Activated CD4-positive, alpha-beta memory T cell treated with anti-CD3 and anti-CD28 coated beads for 36 hours (primary cell): ENCODE results near the gene TMIGD1. TPM values are rescaled to one million over a fixed set of nuclear protein-coding genes. Genes with fewer than 3 reads are reported as not detected.
"Not testable (repeated sequence)": the region's sequence is repeated elsewhere in the genome, so short reads cannot be mapped to it uniquely, and the experiment has no call there.

Source experiments
- CTCF ChIA-PET: fragments of 350-600 bp; sonication (Branson Sonifier 250); formaldehyde crosslinking; loops from one replicate; lab custom pipeline; 2021; ENCODE audit warnings: antibody characterized with exemption, inconsistent platforms; lab: Charles Lee
- POLR2A ChIA-PET: fragments of 350-600 bp; sonication (Branson Sonifier 250); formaldehyde crosslinking; loops from one replicate; lab custom pipeline; 2021; ENCODE audit warnings: antibody characterized with exemption; lab: Charles Lee
- DNase-seq: peaks from one replicate; pipeline ENCODE4 v3.0.0-alpha.2; 2020
- H3K27ac Mint-ChIP-seq: one replicate; pipeline ENCODE4 v1.8.0; 2021; ENCODE audit warnings: mixed read lengths
- H3K27me3 Mint-ChIP-seq: one replicate; pipeline ENCODE4 v1.8.0; 2021; ENCODE audit warnings: mixed read lengths
- H3K36me3 Mint-ChIP-seq: one replicate; pipeline ENCODE4 v1.8.0; 2021; ENCODE audit warnings: mixed read lengths
- H3K4me1 Mint-ChIP-seq: one replicate; pipeline ENCODE4 v1.8.0; 2021; ENCODE audit warnings: low read depth, mixed read lengths
- H3K4me3 Mint-ChIP-seq: one replicate; pipeline ENCODE4 v1.8.0; 2021; ENCODE audit warnings: mild to moderate bottlenecking, mixed read lengths
- H3K9me3 Mint-ChIP-seq: one replicate; pipeline ENCODE4 v1.8.0; 2021; ENCODE audit warnings: mixed read lengths
- intact Hi-C: fragments of 100-400 bp; cut with micrococcal nuclease; formaldehyde crosslinking; loops from one replicate; pipeline ENCODE4 v1.15.1; 2023
- total RNA-seq, 2 experiments: library from RNA; stranded (reverse); gene quantifications; one replicate each; pipeline ENCODE4 v1.2.3, GENCODE V29; 2021

Gene TMIGD1
- total RNA-seq, 2 experiments from 2014 or later, result not detected

- ChIA-PET CTCF (interaction anchor here (0.7 to 1.7 kb wide), 3 partner anchors 10 to 22 kb away, joined by 3 to 5 read pairs (median 3); no protein-coding TSS in a partner anchor), POLR2A (no interaction called here)
- DNase-seq, result no peak
- Mint-ChIP-seq H3K36me3 (peaks cover 6% of the 10 kb centered on the region), H3K27me3 (no peaks in the 10 kb centered on the region), H3K4me1 (peaks cover 18% of the 10 kb centered on the region), H3K9me3 (peaks cover 14% of the 10 kb centered on the region), H3K27ac (no peak overlapping the region), H3K4me3 (no peak overlapping the region)
- intact Hi-C loops, result no loop called here
Measured at GRCh38 chr17:30358055-30358760, 24.4 kb upstream of the TMIGD1 start.

- intact Hi-C loops, result no loop called here
Measured at GRCh38 chr17:30357476-30357875, 23.6 kb upstream of the TMIGD1 start.

GRCh38 chr17:30354701-30355100 lies 20.8 kb upstream of the TMIGD1 start:
- CTCF ChIA-PET, result interaction anchor here (0.6 to 1.1 kb wide), 4 partner anchors 18 to 246 kb away, joined by 3 to 5 read pairs (median 4); no protein-coding TSS in a partner anchor
- intact Hi-C loops, result no loop called here
- Mint-ChIP-seq H3K4me1 (peaks cover 11% of the 10 kb centered on the region), H3K36me3 (no peaks in the 10 kb centered on the region), H3K27ac (no peak overlapping the region), H3K9me3 (no peaks in the 10 kb centered on the region), H3K4me3 (no peak overlapping the region), H3K27me3 (no peaks in the 10 kb centered on the region)
- POLR2A ChIA-PET, result no interaction called here
- DNase-seq, result no peak

More at GRCh38 chr17:30357476-30357875, 23.6 kb upstream of the TMIGD1 start:
- Mint-ChIP-seq H3K27ac (no peak overlapping the region), H3K9me3 (peaks cover 11% of the 10 kb centered on the region), H3K27me3 (no peaks in the 10 kb centered on the region), H3K36me3 (peaks cover 4% of the 10 kb centered on the region), H3K4me1 (peaks cover 12% of the 10 kb centered on the region), H3K4me3 (no peak overlapping the region)
- no peak for DNase-seq
- POLR2A ChIA-PET, result no interaction called here
- CTCF ChIA-PET, result interaction anchor here (1.0 to 1.7 kb wide), 2 partner anchors 16 to 233 kb away, joined by 3 to 5 read pairs; no protein-coding TSS in a partner anchor

- ChIA-PET CTCF (no interaction called here), POLR2A (no interaction called here)
- Mint-ChIP-seq H3K9me3 (no peaks in the 10 kb centered on the region), H3K4me1 (peaks cover 11% of the 10 kb centered on the region), H3K27me3 (no peaks in the 10 kb centered on the region), H3K4me3 (no peak overlapping the region), H3K36me3 (no peaks in the 10 kb centered on the region), H3K27ac (no peak overlapping the region)
- no peak for DNase-seq
- intact Hi-C loops, result no loop called here
Measured at GRCh38 chr17:30352240-30352814, 18.5 kb upstream of the TMIGD1 start.

- peaks cover 11% of the 10 kb centered on the region for H3K4me1 Mint-ChIP-seq
- no peaks in the 10 kb centered on the region for H3K27me3 Mint-ChIP-seq
- no peak overlapping the region for H3K4me3 Mint-ChIP-seq
- no peak for DNase-seq
- POLR2A ChIA-PET, result no interaction called here
- intact Hi-C loops, result no loop called here
- H3K36me3 Mint-ChIP-seq, result no peaks in the 10 kb centered on the region
- no peaks in the 10 kb centered on the region for H3K9me3 Mint-ChIP-seq
- no peak overlapping the region for H3K27ac Mint-ChIP-seq
- CTCF ChIA-PET, result no interaction called here
Measured at GRCh38 chr17:30351735-30352134, 17.9 kb upstream of the TMIGD1 start.

- H3K36me3 Mint-ChIP-seq, intact Hi-C loops, CTCF ChIA-PET, POLR2A ChIA-PET, H3K27ac Mint-ChIP-seq, DNase-seq, H3K4me3 Mint-ChIP-seq, H3K9me3 Mint-ChIP-seq, H3K27me3 Mint-ChIP-seq: not testable (repeated sequence)
- H3K4me1 Mint-ChIP-seq, result peaks cover 13% of the 10 kb centered on the region
Measured at GRCh38 chr17:30351263-30351662, 17.4 kb upstream of the TMIGD1 start.

GRCh38 chr17:30349252-30349651 lies 15.4 kb upstream of the TMIGD1 start:
- intact Hi-C loops, result no loop called here

GRCh38 chr17:30347488-30347887 lies 13.6 kb upstream of the TMIGD1 start:
- Mint-ChIP-seq H3K36me3 (no peaks in the 10 kb centered on the region), H3K4me1 (peaks cover 10% of the 10 kb centered on the region), H3K4me3 (no peak overlapping the region), H3K9me3 (no peaks in the 10 kb centered on the region), H3K27ac (no peak overlapping the region), H3K27me3 (no peaks in the 10 kb centered on the region)
- no peak for DNase-seq
- ChIA-PET POLR2A (no interaction called here), CTCF (interaction anchor here (0.6 to 0.9 kb wide), 2 partner anchors 11 kb away, joined by 3 to 5 read pairs; no protein-coding TSS in a partner anchor)
- intact Hi-C loops, result no loop called here

More at GRCh38 chr17:30349252-30349651, 15.4 kb upstream of the TMIGD1 start:
- H3K27me3 Mint-ChIP-seq, result no peaks in the 10 kb centered on the region
- no peak overlapping the region for H3K27ac Mint-ChIP-seq
- H3K4me1 Mint-ChIP-seq, result peaks cover 10% of the 10 kb centered on the region
- no peaks in the 10 kb centered on the region for H3K9me3 Mint-ChIP-seq
- ChIA-PET POLR2A (no interaction called here), CTCF (interaction anchor here (0.6 to 1.8 kb wide), 3 partner anchors 9 to 52 kb away, joined by 3 to 11 read pairs (median 3); no protein-coding TSS in a partner anchor)
- no peak for DNase-seq
- no peaks in the 10 kb centered on the region for H3K36me3 Mint-ChIP-seq
- no peak overlapping the region for H3K4me3 Mint-ChIP-seq

- Mint-ChIP-seq H3K4me1 (peaks cover 10% of the 10 kb centered on the region), H3K9me3 (no peaks in the 10 kb centered on the region), H3K4me3 (no peak overlapping the region), H3K27me3 (no peaks in the 10 kb centered on the region), H3K27ac (peak overlapping the region; percentile 8), H3K36me3 (no peaks in the 10 kb centered on the region)
- intact Hi-C loops, result no loop called here
- no peak for DNase-seq
- ChIA-PET POLR2A (interaction anchor here (2.1 kb wide), 1 partner anchor 18 kb away, joined by 8 read pairs; no protein-coding TSS in a partner anchor), CTCF (interaction anchor here (0.5 to 3.2 kb wide), 6 partner anchors 10 to 252 kb away, joined by 3 to 33 read pairs (median 3); partner anchors contain the start of genes BLMH and GOSR1)
Measured at GRCh38 chr17:30346221-30346795, 12.5 kb upstream of the TMIGD1 start.

- intact Hi-C loops, result loop anchor here (1.0 kb wide), 1 partner anchor 13 kb away; no protein-coding TSS in a partner anchor
- DNase-seq, result peak; percentile 52
Measured at GRCh38 chr17:30345527-30346075, 11.7 kb upstream of the TMIGD1 start.

GRCh38 chr17:30345089-30345433 lies 11.2 kb upstream of the TMIGD1 start:
- ChIA-PET CTCF (interaction anchor here (0.6 to 3.2 kb wide), 4 partner anchors 9 to 132 kb away, joined by 3 to 33 read pairs (median 6); partner anchors contain the start of gene GOSR1), POLR2A (interaction anchor here (1.2 to 2.1 kb wide), 2 partner anchors 19 to 35 kb away, joined by 3 to 8 read pairs; no protein-coding TSS in a partner anchor)
- Mint-ChIP-seq H3K4me1 (peaks cover 14% of the 10 kb centered on the region), H3K27me3 (no peaks in the 10 kb centered on the region), H3K36me3 (no peaks in the 10 kb centered on the region), H3K9me3 (no peaks in the 10 kb centered on the region), H3K4me3 (no peak overlapping the region), H3K27ac (no peak overlapping the region)
- DNase-seq, result no peak
- intact Hi-C loops, result loop anchor here (1.0 kb wide), 1 partner anchor 13 kb away; no protein-coding TSS in a partner anchor

More at GRCh38 chr17:30345527-30346075, 11.7 kb upstream of the TMIGD1 start:
- Mint-ChIP-seq H3K36me3 (no peaks in the 10 kb centered on the region), H3K27ac (peak overlapping the region; percentile 8), H3K9me3 (no peaks in the 10 kb centered on the region), H3K4me1 (peaks cover 10% of the 10 kb centered on the region), H3K4me3 (no peak overlapping the region), H3K27me3 (no peaks in the 10 kb centered on the region)
- ChIA-PET CTCF (interaction anchor here (0.5 to 3.2 kb wide), 6 partner anchors 10 to 252 kb away, joined by 3 to 33 read pairs (median 3); partner anchors contain the start of genes BLMH and GOSR1), POLR2A (interaction anchor here (1.2 to 2.1 kb wide), 2 partner anchors 18 to 35 kb away, joined by 3 to 8 read pairs; no protein-coding TSS in a partner anchor)
